ENCODE results near the gene ACTMAP.

DNA sequence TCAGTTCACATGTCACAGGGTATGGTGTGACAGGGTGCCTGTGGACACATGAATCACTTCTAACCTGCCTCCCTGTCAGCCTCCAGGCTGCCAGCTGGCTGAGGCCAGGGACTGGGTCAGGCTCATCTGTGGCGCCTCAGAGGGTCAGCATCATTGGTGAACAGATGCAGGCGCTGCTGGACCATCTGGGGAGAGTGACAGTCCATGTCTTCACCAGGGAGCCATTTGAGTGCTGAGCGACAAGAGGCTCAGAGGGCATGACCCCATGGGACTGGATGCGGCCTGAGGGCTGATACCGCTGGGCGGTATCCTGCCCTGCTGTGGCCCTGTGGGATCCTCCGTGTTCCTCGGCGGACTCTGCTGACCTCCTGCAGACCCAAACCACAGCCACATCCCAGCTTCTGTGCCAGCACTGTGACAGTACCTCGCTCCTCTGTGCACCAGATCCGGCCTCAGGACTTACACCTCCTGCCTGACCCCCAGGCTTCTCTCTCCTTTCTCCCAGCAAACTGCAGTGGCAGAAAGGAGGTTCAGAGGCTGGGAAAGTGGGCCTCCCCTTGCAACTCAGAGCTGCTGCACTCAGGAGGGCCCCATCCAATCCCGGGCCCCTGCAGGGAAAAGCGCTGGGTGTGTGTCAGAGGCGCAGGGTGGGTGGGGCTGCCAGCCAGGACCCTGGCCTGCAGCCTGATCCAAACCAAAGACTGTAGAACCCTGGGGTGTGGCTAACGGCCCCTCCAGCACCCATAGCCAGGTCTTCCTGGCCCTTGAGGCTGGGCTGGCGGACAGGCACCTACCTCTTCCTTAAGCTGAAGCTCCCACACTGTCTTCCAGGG, 10.2 kb downstream of the ACTMAP start:
- no peak for TF ChIP-seq POLR2AphosphoS5 (IDR thresholded peaks at IDR 0.05; ENCODE audit: low read depth, low read length)
- no peak for TF ChIP-seq TAF1 (IDR thresholded peaks at IDR 0.05; ENCODE audit: borderline replicate concordance, low read depth, low read length)

Measured in GM12892 (cell line).